Umbilical cord (tissue), 2 donors: ENCODE measurements around the gene SCN4A. TPM values are rescaled to one million over a fixed set of nuclear protein-coding genes. Genes with fewer than 3 reads are reported as not detected.

Source experiments
- DNase-seq: peaks from one replicate; pipeline ENCODE4 v3.0.0-alpha.2; 2015; ENCODE audit warnings: low spot score
- total RNA-seq: library from RNA; depleted of rRNA; stranded (reverse); fragments of >200 nt; gene quantifications from one replicate; pipeline ENCODE4 v1.2.3, GENCODE V29; 2014; ENCODE audit warnings: low replicate concordance; ENCODE audit not compliant: insufficient read depth

SCN4A gene
- total RNA-seq, 1 donor from 2014 or later: under 0.01 TPM

GRCh38 chr17:64001763-64002529 lies 29.2 kb upstream of the SCN4A start:
- peak; percentile 51 for DNase-seq

GRCh38 chr17:64001091-64001579 lies 28.4 kb upstream of the SCN4A start:
- DNase-seq: no peak

- DNase-seq: no peak
These were observed 27.2 kb upstream of the SCN4A start for GRCh38 chr17:63999680-64000531.

GRCh38 chr17:63998721-63999679 lies 26.3 kb upstream of the SCN4A start:
- DNase-seq: no peak

- peak; percentile 87 for DNase-seq
These were observed 25.5 kb upstream of the SCN4A start, which contains the start of gene PRR29 for GRCh38 chr17:63998050-63998720. Gene PRR29 (plus strand): TSS chr17:63998351. CDS start chr17:63998365, 14 bp downstream.

- DNase-seq: peak; percentile 29
These were observed 24.8 kb upstream of the SCN4A start for GRCh38 chr17:63997341-63998048.

GRCh38 chr17:63996430-63997182 lies 23.9 kb upstream of the SCN4A start:
- DNase-seq: no peak

- no peak for DNase-seq
These were observed 22.9 kb upstream of the SCN4A start for GRCh38 chr17:63995626-63996025.

- no peak for DNase-seq
These were observed 20.8 kb upstream of the SCN4A start for GRCh38 chr17:63993368-63993985.

- no peak for DNase-seq
These were observed 18.9 kb upstream of the SCN4A start for GRCh38 chr17:63991611-63992010.

GRCh38 chr17:63989622-63990345 lies 17.1 kb upstream of the SCN4A start:
- no peak for DNase-seq

- DNase-seq: peak; percentile 85
These were observed 16.3 kb upstream of the SCN4A start for GRCh38 chr17:63988741-63989621.

GRCh38 chr17:63988127-63988478 lies 15.4 kb upstream of the SCN4A start:
- no peak for DNase-seq

- peak; percentile 54 for DNase-seq
These were observed 14.8 kb upstream of the SCN4A start for GRCh38 chr17:63987221-63988126.

GRCh38 chr17:63986821-63987220 lies 14.1 kb upstream of the SCN4A start:
- DNase-seq: no peak
